ENCODE data around the gene NODAL.
A peak's percentile ranks its signal among the peaks of the same experiment; 100 is the strongest.
"Not testable (repeated sequence)": the region's sequence is repeated elsewhere in the genome, so short reads cannot be mapped to it uniquely, and the experiment has no call there.

The NODAL gene

DNA sequence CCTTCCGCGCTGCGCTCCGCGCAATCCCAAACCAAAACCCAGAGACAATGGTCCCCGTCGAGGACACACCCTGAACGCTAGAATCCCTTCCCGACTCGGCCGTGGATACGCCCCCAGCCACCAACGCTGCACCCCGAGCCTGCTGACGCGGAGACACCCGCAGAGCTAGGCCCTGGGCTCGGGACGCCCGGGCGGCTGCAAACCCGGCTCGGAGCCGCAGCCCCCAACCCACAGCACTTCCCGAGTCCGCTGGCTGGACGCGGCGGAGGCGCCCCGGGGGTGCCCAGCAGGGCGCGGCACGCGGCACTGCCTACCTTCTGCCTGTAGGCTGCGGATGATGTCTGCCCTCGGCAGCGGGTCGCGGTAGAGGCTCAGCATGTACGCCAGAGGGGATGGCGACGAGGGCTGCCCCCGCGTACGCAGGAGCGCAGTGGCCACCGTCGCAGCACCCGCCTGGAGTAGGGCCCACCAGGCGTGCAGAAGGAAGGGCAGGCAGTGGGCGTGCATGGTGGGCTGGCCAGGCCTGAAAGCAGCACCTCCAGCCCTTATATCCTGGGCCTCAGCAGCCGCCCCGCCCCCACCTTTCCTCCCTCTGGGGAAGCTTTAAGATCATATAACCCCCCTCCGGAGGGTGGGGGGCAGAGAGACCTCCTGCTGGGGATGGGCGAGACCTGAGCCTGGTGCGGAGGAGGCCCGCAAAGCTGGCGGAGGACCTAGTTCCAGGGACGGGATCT is at the start of gene NODAL:
NODAL (minus strand) TSS at position 521 of the 734 bp plus-strand sequence; CDS start at position 507, 14 bp downstream.
- no peak for DNase-seq

DNA sequence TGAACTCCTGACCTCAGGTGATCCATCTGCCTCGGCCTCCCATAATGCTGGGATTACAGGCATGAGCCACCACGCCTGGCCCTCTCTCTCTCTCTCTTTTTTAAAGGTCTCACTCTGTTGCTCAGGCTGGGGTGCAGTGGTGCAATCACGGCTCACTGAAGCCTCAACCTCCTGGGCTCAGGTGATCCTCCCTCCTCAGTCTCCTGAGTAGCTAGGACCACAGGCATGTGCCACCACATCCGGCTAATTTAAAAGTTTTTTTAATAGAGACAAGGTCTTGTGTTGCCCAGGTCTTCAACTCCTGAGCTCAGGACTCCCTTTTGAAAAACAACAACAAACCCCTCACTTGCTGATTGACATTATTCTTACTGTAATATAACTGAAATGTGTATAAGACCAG is 48.7 kb upstream of the NODAL start:
- no peak for DNase-seq

DNA sequence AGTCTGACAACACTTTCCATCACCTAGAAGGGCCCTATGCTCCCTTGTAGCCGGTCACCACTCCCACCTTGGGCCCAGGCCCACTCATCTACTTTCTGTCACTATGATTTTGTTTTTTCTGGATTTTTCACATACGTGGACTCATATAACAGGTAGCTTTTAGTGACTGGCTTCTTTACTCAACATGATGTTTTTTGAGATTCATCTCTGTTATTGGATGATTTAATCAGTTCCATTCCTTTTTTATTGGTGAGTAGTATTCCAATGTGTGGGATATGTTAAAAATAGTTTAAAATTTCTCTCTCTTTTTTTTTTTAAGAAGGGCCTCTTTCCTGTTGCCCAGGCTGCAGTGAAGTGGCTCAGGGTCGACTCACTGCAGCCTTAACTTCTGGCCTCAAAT is 46.3 kb upstream of the NODAL start:
- no peak for DNase-seq

DNA sequence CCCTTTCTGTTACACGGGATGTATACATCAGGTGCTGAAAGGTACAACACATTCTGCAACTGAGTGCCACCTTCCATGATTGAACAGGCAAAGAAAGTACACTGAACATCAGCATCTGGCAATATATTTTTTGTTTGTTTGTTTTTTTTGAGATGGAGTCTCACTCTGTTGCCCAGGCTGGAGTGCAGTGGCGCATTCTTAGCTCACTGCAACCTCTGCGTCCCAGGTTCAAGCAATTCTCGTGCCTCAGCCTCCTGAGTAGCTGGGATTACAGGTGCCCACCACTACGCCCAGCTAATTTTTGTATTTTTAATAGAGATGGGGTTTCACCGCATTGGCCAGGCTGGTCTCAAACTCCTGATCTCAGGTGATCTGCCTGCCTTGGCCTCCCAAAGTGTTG is 42.4 kb upstream of the NODAL start:
- not testable (repeated sequence) for DNase-seq

DNA sequence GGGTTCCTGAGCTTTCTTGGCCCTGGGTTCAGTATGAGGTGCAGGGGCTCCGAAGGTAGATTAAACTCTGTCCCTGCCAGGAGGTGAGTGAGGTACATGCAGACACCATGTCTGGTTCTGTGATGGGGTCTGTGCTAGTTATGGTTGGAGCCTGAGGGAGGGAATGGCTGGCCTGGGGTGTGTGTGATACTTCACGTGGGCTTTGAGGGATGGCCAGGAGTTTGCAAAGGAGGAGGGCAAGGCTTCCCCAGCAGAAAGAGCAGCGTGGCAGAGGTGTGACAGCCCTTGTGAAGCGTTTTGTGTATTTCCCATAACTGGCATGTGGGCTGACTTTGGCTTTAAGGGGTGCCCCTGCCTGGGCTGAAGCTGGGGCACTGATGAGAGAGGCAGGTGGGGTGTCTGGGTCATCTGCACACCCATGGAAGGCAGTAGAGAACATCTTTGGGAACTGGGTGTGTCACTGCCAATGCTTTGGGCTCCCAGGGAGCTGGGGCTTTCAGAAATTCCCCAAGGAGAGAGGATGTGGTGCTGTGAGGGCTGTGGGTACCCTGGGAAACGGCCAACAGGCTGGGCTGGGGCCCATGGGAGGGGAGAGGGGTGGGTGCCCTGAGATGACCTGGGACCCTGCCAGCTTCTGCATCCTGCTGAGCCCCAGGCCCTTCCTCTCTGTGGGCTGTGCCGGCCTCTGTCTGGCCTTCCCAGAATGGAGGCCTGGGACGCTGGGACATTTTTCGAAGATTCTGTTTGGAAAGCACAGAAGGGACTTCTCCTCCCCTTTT is 41.7 kb upstream of the NODAL start:
- no peak for DNase-seq

DNA sequence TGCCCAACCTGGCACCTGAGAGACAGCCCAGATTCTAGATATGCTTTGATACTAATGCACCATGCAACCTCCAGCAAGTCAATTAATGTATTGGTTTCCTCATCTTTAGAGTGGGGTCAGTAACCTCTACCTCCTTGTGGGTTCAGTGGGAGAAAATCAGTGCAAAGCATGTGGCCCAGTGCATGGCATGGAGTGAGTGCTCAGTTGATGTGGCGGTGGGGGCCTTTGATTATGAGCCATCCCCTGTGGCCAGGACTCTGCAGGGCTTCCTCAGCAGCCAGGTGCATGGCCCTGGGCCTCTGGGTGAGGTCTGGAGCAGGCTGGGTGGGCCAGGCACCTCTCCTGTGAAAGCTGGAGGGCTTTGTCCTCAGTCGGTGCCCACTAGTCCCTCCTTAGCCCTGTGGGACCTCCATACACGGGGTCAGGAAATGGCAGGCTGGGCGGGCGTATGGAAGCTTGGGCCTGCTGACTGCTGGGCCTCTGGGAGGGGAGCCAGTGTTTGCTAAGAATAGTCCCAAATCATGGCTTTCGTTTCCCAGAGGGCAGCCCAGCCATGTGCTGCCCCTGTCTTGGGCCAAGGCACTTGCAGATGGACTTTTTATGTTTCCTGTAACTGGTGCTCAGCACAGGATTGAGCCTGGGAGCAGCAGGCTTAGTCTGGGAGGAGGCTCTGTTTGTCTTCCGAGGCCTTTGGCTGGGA is 40.5 kb upstream of the NODAL start:
- DNase-seq: no peak

DNA sequence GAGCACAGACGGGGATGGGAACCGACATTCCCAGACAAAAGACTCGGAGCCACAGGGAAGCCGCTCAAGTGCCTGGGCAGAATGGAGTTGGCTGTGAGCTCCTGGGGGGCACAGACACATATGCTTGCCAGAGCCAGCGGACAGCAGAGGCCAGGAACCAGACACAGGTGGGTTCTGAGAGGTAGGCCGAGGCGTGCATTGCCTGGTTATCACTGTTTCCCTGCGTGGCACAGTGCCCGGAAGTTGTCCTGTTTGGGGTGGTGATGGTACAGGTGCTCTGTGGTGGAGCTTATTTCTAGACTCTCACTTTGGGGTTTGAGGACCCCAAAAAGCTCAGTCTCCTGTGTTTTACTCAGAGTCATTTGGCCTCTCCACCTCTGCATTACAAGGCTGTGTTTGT is 39.6 kb upstream of the NODAL start:
- DNase-seq: no peak

DNA sequence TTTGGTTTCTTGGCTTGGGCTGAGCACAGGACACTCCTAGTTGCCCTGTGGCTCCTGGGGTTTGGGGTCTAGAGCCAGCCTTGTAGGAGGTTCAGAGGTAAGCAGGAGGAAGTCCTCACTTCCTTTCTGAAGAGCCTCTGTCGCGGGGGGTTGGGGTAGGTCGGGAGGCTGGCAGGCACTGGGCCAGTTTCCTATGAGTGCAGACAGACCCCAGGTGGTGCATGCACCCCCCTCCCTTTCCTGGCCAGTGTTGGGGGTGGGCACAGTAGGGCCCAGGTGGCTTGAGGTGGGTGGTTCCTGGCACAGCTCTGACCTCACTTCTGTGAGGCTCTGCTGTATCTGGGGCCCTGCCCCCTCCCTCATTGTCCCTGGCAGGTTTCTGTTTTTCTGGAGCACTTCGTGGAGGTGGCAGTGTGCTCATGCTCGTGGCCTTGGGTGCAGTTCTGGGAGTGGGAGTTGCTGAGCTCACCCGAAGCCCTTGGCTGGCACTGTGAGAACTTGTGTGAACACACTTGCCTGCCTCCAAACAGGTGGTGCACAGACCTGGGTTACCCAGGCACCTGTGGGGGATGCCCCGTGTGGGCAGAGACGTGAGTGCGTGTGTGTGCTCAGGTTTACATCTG is 38.9 kb upstream of the NODAL start:
- no peak for DNase-seq

DNA sequence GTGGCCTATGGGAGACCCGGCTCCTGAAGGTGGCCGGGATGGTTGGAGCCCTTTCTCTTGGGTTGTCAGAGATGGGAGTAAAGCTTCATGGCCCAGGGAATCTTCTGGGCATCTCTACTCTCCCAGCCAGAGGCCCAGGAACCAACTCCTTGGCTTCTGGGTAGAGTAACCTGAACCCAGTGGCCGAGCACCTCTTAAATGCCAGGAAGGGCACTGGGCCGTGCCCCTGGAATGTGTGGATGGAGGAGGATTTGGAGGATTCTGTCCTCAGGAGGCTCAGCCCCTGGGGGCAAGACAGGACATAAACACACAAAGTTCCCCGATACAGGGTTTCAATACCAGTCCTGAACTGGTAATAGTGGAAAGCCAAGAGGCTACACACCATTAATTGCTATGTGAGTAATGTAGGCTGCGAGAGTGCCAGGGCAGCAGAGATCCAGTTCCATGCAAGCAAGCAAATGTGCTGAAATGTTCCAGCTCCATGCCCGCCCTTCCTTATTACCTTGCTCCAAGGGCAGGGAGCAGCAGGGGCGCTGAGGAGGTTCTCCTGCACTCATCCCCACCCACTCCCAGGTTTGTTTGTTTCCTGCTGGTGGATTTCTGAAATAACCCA is 38.3 kb upstream of the NODAL start:
- no peak for DNase-seq

DNA sequence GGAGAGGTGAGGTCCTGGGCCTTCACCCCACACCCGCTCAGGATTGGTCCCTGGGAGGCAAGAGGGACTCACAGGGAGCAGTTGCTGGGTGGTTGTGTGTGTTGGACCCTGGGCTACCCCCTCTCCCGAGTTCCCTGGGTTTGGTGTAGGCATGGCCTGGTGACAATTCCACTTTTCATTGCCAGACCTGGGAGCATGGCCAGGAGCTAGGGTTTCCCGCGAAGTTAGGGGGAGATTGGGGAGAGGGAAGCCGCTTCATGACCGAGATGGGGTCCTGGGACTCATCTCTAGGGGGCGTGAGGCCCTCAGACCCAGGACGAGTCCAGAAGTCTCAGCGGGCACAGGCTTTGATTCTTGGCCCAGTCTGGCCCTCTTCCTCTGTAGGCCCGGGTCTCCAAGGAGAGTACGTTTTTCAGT is 37.7 kb upstream of the NODAL start:
- no peak for DNase-seq

DNA sequence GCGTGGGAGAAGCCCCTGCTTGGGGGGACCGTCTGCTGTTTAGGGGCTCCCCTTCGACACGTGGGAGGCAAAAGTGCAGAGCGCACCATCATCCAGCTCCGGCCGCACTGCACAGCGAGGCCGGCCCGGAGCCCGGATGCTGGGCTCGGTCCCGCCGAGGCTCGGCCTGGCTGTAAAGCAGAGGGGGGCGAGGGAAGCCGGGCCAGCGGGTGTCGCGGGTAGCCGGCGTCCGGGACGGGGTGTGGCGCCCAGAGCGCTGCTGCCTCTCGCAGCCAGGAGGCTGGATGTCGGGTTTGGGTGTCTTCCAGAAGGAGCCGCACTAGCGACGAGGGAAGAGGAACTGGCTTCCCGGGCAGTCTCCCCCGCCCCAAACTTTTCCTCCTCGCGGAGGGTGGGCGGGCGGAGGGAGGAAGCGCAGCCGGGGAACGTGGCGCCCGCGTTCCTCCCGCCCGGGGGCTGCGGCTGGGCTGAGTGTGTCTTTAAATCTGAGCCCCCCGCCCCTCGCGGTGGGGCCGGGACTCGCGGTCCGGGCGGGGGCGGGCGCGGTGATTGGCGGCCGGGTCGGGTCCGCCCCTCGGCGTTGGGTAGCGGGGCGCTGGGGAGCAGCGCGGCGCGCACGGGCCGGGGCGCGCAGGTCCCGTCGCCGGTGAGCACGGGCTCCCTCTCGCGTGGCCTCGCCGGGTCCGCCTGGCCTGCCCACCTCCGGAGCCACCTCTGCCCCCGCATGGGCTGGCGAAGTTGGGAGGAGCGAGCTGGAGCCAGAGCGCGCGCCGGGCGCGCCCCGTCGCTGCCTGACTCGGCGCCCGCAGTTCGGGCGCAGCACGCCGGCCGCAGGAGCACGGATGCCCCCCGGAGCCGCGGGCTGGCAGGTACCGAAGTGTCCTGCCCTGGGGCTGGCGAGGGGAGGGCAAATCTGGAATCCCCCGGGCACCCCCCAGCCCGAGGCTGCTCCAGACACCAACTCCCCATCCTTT is 37.0 kb upstream of the NODAL start, which contains the start of gene PALD1:
PALD1 (plus strand) TSS at position 577 of the 974 bp plus-strand sequence. CDS start 47,185 bp downstream, outside the sequence.
- peak; percentile 35 for DNase-seq

DNA sequence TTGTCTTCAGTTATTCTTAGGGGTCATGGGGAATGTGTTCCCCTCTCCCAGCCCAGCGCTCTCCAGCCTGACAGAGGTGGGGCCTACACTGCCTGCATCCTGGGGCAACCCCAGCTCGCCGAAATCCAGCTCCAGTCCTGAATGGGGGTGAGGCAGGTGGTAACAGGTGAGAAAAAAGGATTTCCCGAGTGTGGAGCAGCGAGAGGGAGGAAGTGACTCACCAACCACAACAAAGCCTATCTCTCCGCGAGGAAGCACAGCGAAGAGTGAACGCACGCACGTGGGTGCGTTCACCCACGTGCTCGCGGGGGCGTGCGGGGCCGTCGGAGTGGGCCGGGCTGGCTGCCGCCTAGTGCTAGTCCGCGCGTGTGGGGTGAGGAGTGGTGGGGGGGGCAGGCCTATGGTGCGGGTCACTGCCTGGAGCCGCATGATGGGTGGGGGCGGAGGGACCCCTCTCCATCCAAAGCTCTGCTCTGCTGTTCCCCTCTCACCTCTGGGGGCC is 36.2 kb upstream of the NODAL start:
- DNase-seq: no peak

DNA sequence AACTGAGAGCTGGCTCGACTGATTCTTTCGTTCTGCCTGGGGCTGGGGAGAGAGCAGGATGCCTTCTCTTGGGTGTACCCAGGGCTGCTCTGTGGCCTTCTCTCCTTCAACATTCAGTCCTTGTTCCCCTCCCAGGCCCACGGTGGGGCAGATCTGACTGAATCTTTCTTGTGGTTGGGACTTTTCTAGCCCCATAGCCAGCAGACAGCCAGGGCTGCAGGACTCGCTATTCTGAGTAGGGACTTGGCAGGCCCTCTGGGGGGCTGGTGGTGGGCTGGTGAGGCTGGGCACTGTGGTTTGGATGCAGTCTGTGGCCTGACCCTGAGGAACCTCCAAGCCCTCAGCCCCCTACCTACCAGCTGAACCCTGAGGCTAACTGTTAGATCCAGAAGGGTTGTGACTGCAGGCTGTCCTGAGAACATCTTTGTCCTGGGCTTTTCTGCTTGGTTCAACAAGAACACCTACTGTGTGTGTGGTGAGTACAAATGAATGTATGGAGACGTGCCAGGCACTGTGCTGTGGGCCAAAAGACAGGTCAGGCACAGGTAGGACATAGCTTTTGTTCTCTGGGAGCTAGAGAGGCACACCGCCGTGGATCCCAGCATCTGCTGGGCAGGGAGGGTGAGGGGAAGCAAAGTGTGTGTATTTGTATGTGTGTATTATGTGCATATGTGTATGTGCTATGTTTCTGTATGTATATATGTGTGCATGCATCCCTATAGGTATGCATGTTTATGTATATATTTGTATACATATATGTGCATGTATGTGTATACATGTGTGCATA is 35.0 kb upstream of the NODAL start:
- DNase-seq: no peak

DNA sequence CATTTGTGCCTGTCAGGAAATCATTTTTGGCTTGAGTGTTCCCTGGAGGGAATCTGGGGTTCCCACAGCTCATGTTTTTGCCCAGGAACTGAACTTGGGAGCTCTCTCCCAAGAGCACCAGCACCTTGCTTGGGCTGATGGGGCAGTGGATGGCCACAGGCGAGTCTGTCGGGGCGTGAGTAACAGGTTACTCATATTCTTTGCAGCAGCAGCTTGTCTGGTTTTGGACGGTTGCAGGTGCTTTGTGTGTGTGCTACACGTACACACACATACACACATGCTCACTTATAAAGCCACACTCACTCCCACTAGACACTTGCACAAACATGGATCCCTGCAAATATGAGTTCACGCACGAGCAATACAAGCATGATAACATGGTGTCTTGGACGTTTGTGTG is 34.2 kb upstream of the NODAL start:
- DNase-seq: no peak

DNA sequence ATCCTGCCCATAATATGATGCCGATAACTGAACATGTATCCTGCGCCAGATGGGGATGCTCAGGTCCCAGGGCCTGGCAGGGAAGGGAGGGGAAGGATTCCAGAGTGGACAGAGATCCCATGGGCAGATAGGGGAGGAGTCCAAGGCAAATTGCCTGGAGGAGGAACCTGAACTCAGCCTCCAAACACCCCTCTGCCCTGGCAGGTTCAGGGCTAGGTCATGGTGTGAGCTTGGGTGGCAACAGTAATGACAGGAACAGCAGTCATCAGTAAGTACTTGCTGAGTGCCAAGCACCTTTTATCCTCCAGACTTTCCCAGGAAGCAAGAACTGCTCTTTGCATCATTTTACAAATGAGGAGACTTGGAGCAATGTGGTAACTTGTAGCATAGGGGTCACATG is 33.3 kb upstream of the NODAL start:
- DNase-seq: no peak

DNA sequence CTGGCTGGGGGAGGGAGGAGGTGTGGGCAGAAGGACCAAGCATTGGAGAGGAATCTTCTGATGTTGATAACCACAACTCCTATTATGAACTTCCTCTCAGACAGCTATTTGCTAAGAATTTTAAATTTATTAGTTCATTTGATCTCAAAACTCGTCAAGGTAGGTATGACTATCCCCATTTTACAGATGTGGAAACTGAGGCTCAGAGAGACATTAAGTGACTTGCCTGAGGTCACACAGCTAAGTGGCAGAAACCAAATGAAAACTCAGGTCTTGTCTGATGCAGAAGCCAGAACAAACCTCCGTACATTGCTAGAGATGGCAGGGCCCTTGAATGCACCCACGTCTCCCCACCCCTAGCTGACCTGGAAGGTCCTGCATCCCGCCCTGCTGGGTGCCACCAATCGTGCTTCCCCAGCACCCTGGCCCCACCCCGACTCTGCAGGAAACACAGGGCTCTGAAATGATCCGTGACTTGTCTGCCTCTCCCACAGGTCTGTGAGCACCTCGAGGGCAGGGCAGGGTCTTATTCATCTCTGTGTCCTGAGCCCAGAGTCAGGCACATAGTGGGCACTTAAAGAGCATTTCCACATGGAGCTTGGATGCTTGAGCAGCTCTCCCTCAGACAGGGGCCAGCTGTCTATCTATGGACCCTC is 31.4 kb upstream of the NODAL start:
- no peak for DNase-seq

DNA sequence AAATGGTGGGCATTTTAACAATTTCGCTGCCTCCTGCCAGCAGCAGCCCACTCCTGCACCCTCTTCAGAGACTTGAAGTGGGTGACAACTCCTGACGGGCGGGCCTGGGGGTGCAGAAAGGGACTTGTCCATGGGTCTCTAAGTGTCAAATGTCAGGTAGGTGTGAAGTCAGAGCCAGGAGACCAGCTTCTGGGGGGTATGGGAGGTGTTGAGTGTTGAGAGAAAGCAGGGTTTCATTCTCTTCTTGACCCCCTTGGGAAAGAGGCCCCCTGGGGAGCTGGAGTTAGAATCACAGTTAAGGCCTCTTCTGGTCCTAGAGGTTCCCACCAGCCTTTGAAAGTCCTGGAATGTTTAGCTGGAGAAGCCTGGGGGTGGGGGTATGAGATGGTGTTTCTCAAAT is 25.5 kb upstream of the NODAL start:
- DNase-seq: no peak

DNA sequence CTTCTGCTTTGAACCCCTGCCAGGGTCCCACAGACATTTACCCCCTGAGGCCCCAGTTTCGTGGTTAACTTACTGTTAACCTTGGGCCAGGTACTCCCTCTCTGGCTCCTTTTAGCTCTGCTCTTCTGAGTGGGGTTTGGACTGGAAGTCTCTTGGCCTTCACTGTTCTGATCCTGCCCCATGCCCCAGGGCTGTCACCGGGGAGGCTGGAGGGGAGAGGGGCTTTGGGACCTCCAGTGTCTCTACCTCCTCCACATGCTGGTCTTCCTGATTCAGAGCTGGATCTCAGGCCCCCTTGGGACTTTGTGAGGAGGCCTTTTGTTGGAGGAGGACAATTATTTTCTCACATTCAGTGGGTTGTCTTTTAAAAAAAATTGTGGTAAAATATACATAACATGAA is 24.4 kb upstream of the NODAL start:
- DNase-seq: no peak

DNA sequence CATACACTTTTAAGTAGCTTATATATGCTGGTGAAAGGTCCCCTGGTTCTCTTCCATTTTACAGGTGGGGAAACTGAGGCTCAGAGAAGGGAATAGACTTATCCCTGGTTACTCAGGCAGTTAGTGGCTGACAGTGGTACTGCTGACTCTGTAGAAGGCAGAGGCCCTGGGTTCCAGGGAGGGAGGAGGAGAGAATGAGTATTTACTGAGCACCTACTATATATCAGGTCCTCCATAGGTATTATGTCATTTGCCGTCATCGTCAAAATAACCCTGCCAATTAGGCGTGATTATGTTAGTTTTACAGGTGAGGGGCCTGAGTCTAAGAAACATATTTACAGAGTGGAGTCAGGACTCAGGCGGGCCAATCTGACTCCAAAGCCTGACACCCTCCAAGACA is 23.8 kb upstream of the NODAL start:
- DNase-seq: no peak

Data from hematopoietic multipotent progenitor cell treated with erythropoietin and hydrocortisone succinate and interleukin-3 and kit ligand, for 6 days (in vitro differentiated cells).